H1 (cell line): ENCODE data around the gene ALG9.

Source experiments
- HDAC6 ChIP-seq: IDR thresholded peaks from one replicate; pipeline ENCODE4 v1.7.1; 2012; ENCODE audit warnings: low read depth, mild to moderate bottlenecking, inconsistent platforms, low read length, moderate library complexity
- JUN ChIP-seq: IDR thresholded peaks from 2 replicates; pipeline ENCODE4 v1.6.1; 2011; ENCODE audit warnings: low read depth, mild to moderate bottlenecking, improper control_type of control experiment, low read length
- JUND ChIP-seq: IDR thresholded peaks from 2 replicates; pipeline ENCODE4 v1.6.1; 2011; ENCODE audit warnings: mild to moderate bottlenecking, improper control_type of control experiment, low read length
- POLR2A ChIP-seq, 2 experiments: IDR thresholded peaks; 1 replicate in 1 of 2; 2 replicates in 1 of 2; pipeline ENCODE4 v1.6.1; 2011; ENCODE audit warnings: low read depth in 2 of 2, low read length in 2 of 2, mild to moderate bottlenecking in 2 of 2; ENCODE audit errors: control extremely low read depth in 1 of 2
- RXRA ChIP-seq: IDR thresholded peaks from 2 replicates; pipeline ENCODE4 v1.6.1; 2011; ENCODE audit warnings: low read depth, mild to moderate bottlenecking, low read length, moderate library complexity; ENCODE audit not compliant: insufficient read depth
- TAF1 ChIP-seq: IDR thresholded peaks from 2 replicates; pipeline ENCODE4 v1.6.1; 2011; ENCODE audit warnings: mild to moderate bottlenecking, low read depth, low read length
- TCF12 ChIP-seq: IDR thresholded peaks from 2 replicates; pipeline ENCODE4 v1.6.1; 2011; ENCODE audit warnings: low read depth, mild to moderate bottlenecking, low read length
- TF ChIP-seq, protein P1 (sequence below), 3 experiments: IDR thresholded peaks; 1 replicate in 2 of 3; 2 replicates in 1 of 3; pipeline versions ENCODE4 v1.5.1 to v1.6.1; 2011; ENCODE audit warnings: low read length in 3 of 3, mild to moderate bottlenecking in 3 of 3, inconsistent platforms in 2 of 3, low read depth in 1 of 3, moderate library complexity in 1 of 3; ENCODE audit not compliant: insufficient read depth in 1 of 3; ENCODE audit errors: control extremely low read depth in 1 of 3

DNA sequence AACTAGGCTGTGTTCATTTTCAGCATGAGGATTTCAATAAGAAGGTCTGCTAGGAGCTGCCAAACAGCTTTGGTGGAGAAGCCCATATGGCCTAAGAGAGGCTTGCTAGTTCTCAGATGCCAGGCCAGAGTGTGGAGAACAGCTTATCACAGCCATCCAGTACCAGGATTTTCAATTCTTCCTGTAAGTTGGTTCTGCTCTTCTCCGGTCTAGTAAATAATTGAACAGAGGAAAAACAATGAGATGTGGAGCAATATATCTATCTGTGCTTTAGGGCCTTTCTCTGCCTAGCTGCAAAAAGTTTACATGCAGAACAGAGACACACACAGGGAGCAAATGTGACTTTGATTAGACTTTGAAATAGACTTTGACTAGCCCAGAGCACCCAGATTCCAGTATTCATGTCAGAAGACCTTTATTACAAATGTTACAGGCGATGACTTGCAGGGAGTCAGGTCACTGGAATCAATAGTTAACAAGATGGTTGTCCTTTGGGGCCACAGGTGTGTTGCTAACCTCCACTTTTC, 85.4 kb downstream of the ALG9 start:
- TF ChIP-seq JUN (no peak), TCF12 (no peak), TAF1 (no peak), POLR2A (IDR thresholded peaks at IDR 0.05; ENCODE audit: control extremely low read depth in 1 of 2, low read depth in 2 of 2, low read length in 2 of 2) (no peak), RXRA (no peak), JUND (no peak), HDAC6 (no peak)
- TF ChIP-seq, protein P1, sequence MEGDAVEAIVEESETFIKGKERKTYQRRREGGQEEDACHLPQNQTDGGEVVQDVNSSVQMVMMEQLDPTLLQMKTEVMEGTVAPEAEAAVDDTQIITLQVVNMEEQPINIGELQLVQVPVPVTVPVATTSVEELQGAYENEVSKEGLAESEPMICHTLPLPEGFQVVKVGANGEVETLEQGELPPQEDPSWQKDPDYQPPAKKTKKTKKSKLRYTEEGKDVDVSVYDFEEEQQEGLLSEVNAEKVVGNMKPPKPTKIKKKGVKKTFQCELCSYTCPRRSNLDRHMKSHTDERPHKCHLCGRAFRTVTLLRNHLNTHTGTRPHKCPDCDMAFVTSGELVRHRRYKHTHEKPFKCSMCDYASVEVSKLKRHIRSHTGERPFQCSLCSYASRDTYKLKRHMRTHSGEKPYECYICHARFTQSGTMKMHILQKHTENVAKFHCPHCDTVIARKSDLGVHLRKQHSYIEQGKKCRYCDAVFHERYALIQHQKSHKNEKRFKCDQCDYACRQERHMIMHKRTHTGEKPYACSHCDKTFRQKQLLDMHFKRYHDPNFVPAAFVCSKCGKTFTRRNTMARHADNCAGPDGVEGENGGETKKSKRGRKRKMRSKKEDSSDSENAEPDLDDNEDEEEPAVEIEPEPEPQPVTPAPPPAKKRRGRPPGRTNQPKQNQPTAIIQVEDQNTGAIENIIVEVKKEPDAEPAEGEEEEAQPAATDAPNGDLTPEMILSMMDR (IDR thresholded peaks at IDR 0.05; ENCODE audit: control extremely low read depth in 1 of 3, insufficient read depth in 1 of 3, low read depth in 1 of 3, low read length in 3 of 3) = no peak
